H1 (cell line): ENCODE results near the gene FES. TPM values are rescaled to one million over a fixed set of nuclear protein-coding genes. Genes with fewer than 3 reads are reported as not detected.

ENCODE experiments used
- BACH1 ChIP-seq: IDR thresholded peaks from 2 replicates; pipeline ENCODE4 v1.6.1; 2012; ENCODE audit warnings: low read length, improper control_type of control experiment
- E2F6 ChIP-seq: IDR thresholded peaks from 2 replicates; pipeline ENCODE4 v1.6.1; 2012; ENCODE audit warnings: inconsistent platforms
- FOSL1 ChIP-seq: IDR thresholded peaks from 2 replicates; pipeline ENCODE4 v1.6.1; 2011; ENCODE audit warnings: mild to moderate bottlenecking, low read depth, low read length, moderate library complexity; ENCODE audit not compliant: insufficient read depth
- HDAC6 ChIP-seq: IDR thresholded peaks from one replicate; pipeline ENCODE4 v1.7.1; 2012; ENCODE audit warnings: low read depth, mild to moderate bottlenecking, inconsistent platforms, low read length, moderate library complexity
- NANOG ChIP-seq: IDR thresholded peaks from 2 replicates; pipeline ENCODE4 v1.6.1; 2011; ENCODE audit warnings: low read length, low read depth, mild to moderate bottlenecking, inconsistent platforms; ENCODE audit not compliant: insufficient read depth, poor library complexity, severe bottlenecking
- RNF2 ChIP-seq: fragments of 200-900, 300-1000 bp; sonication (generic); IDR thresholded peaks from 2 replicates; pipeline ENCODE4 v1.7.1; 2016; ENCODE audit warnings: borderline replicate concordance, low read depth, mild to moderate bottlenecking, antibody characterized with exemption, low read length; ENCODE audit not compliant: poor library complexity, severe bottlenecking; ENCODE audit errors: missing control alignments
- SP4 ChIP-seq: IDR thresholded peaks from 2 replicates; pipeline ENCODE4 v1.6.1; 2012; ENCODE audit warnings: low read length, inconsistent platforms
- polyA plus RNA-seq, 7 experiments: library from polyadenylated mRNA; depleted of rRNA in 3 of 7; stranded (reverse) in 5 of 7; unstranded in 2 of 7; fragments of >200 nt in 5 of 7; fragments of 200-250 nt in 2 of 7; gene quantifications; 1 replicate in 5 of 7; 2 replicates in 1 of 7; 4 replicates in 1 of 7; pipeline versions ENCODE4 v1.2.1 to v1.2.3, GENCODE V29; 2011 to 2013; ENCODE audit warnings: missing spikeins in 2 of 7, mixed read lengths in 2 of 7
- total RNA-seq: library from RNA; stranded (reverse); fragmentation: NEBNext Ultra II Directional; extraction: Animal tissue kit (Norgen Biotek cat#: 25700); gene quantifications from 2 replicates; pipeline ENCODE4 v1.2.1, GENCODE V29; 2021

FES gene
- total and polyA plus RNA-seq, 2 of the 8 experiments (the other 6 are each of a cell fraction or from before 2014, with no cell fraction given): 8.5 to 8.6 TPM

GRCh38 chr15:90883526-90883975 is 753 bp upstream of the FES start (continued):
- TF ChIP-seq RNF2 (no peak), BACH1 (no peak), FOSL1 (no peak), HDAC6 (no peak), E2F6 (no peak), SP4 (no peak), NANOG (no peak)
